GM12892 (cell line): ENCODE results near the gene DAP.

ENCODE experiments used
- POLR2A ChIP-seq: IDR thresholded peaks from 2 replicates; pipeline ENCODE4 v1.6.1; 2011; ENCODE audit warnings: low read depth, low read length, control low read depth
- POLR2AphosphoS5 ChIP-seq: IDR thresholded peaks from 2 replicates; pipeline ENCODE4 v1.6.1; 2011; ENCODE audit warnings: low read depth, low read length, control low read depth
- TAF1 ChIP-seq: IDR thresholded peaks from 2 replicates; pipeline ENCODE4 v1.6.1; 2011; ENCODE audit warnings: low read depth, mild to moderate bottlenecking, control low read depth, low read length, borderline replicate concordance

GRCh38 chr5:10645671-10646070, 115.4 kb downstream of the DAP start:
- TF ChIP-seq POLR2A = no peak
- no peak for TF ChIP-seq POLR2AphosphoS5
- TF ChIP-seq TAF1 = no peak
